BLaER1 treated with 17β-estradiol and CSF1 and Interleukin-3, amounts not matched to agents 10 nM and 100 nM (cell line): ENCODE data around the gene ARRB1.

Source experiments
- H3K27ac ChIP-seq, 11 experiments: shearing (Covaris generic); formaldehyde crosslinking; 2 replicates each; pipeline ENCODE4 v1.8.1; 2022
- H3K27me3 ChIP-seq, 11 experiments: shearing (Covaris generic); formaldehyde crosslinking; 2 replicates each; pipeline ENCODE4 v1.8.1; 2022
- H3K36me3 ChIP-seq, 11 experiments: shearing (Covaris generic); formaldehyde crosslinking; 2 replicates each; pipeline ENCODE4 v1.8.1; 2022
- H3K4me1 ChIP-seq, 10 experiments: shearing (Covaris generic); formaldehyde crosslinking; 2 replicates each; pipeline ENCODE4 v1.8.1; 2022
- H3K4me2 ChIP-seq, 11 experiments: shearing (Covaris generic); formaldehyde crosslinking; 2 replicates each; pipeline ENCODE4 v1.8.1; 2022
- H3K4me3 ChIP-seq, 10 experiments: shearing (Covaris generic); formaldehyde crosslinking; 2 replicates each; pipeline ENCODE4 v1.8.1; 2022
- H3K9ac ChIP-seq, 11 experiments: shearing (Covaris generic); formaldehyde crosslinking; 2 replicates each; pipeline ENCODE4 v1.8.1; 2022
- H3K9me3 ChIP-seq, 11 experiments: shearing (Covaris generic); formaldehyde crosslinking; replicated peaks in 1 of 11; 2 replicates each; pipeline ENCODE4 v1.8.1; 2022
- H4K20me1 ChIP-seq, 11 experiments: shearing (Covaris generic); formaldehyde crosslinking; 2 replicates each; pipeline ENCODE4 v1.8.1; 2022
- Cebpa-rat ChIP-seq, 11 experiments: shearing (Covaris generic); IDR thresholded peaks; 2 replicates each; pipeline ENCODE4 v1.8.1; 2022

ARRB1 gene

GRCh38 chr11:75328426-75329277 is 22.8 kb downstream of the ARRB1 start:
- Histone ChIP-seq H3K4me1 (peaks cover 81 to 98% (median 89%) of the 10 kb centered on the region in 10 experiments), H4K20me1 (peaks cover 23 to 100% (median 58%) of the 10 kb centered on the region in 11 experiments), H3K36me3 (peaks cover 8 to 59% (median 17%) of the 10 kb centered on the region in 11 experiments; a peak in 19 of 22 replicates), H3K27me3 (no peaks in the 10 kb centered on the region), H3K4me2 (peak overlapping the region; percentile 63 to 87 (median 80)), H3K9ac (peak overlapping the region; percentile 39 to 68 (median 52); a peak in 18 of 22 replicates), H3K9me3 (no peaks in the 10 kb centered on the region), H3K4me3 (peak overlapping the region in 1 of 10 experiments; percentile 29; a peak in 1 of 20 replicates), H3K27ac (peak overlapping the region in 10 of 11 experiments; percentile 47 to 75 (median 68); a peak in 19 of 22 replicates)
- TF ChIP-seq Cebpa-rat (IDR thresholded peaks at IDR 0.05), result no peak

- Histone ChIP-seq H3K36me3 (peaks cover 17 to 60% (median 36%) of the 10 kb centered on the region in 11 experiments; a peak in 21 of 22 replicates), H3K27me3 (no peaks in the 10 kb centered on the region), H3K9me3 (no peaks in the 10 kb centered on the region), H3K4me1 (peaks cover 68 to 92% (median 78%) of the 10 kb centered on the region in 10 experiments), H4K20me1 (peaks cover 35 to 100% (median 73%) of the 10 kb centered on the region in 11 experiments), H3K27ac (peak overlapping the region in 10 of 11 experiments; percentile 32 to 75 (median 58); a peak in 21 of 22 replicates), H3K4me2 (peak overlapping the region; percentile 17 to 74 (median 59); a peak in 21 of 22 replicates), H3K4me3 (no peak overlapping the region), H3K9ac (peak overlapping the region; percentile 6 to 66 (median 40); a peak in 16 of 22 replicates)
- TF ChIP-seq Cebpa-rat (IDR thresholded peaks at IDR 0.05), result no peak
These were observed 25.0 kb downstream of the ARRB1 start for GRCh38 chr11:75326439-75326810.

- Histone ChIP-seq H3K36me3 (peaks cover 17 to 63% (median 38%) of the 10 kb centered on the region in 11 experiments; a peak in 21 of 22 replicates), H3K9ac (peak overlapping the region; percentile 2 to 66 (median 40); a peak in 17 of 22 replicates), H4K20me1 (peaks cover 37 to 100% (median 77%) of the 10 kb centered on the region in 11 experiments), H3K4me1 (peaks cover 64 to 90% (median 76%) of the 10 kb centered on the region in 10 experiments), H3K27me3 (no peaks in the 10 kb centered on the region), H3K27ac (peak overlapping the region in 10 of 11 experiments; percentile 32 to 75 (median 58); a peak in 19 of 22 replicates), H3K4me3 (no peak overlapping the region), H3K9me3 (no peaks in the 10 kb centered on the region), H3K4me2 (peak overlapping the region; percentile 17 to 74 (median 59); a peak in 21 of 22 replicates)
- TF ChIP-seq Cebpa-rat (IDR thresholded peaks at IDR 0.05), result no peak
These were observed 25.6 kb downstream of the ARRB1 start for GRCh38 chr11:75325713-75326438.

GRCh38 chr11:75324740-75325139 is 26.7 kb downstream of the ARRB1 start:
- Histone ChIP-seq H4K20me1 (peaks cover 49 to 100% (median 89%) of the 10 kb centered on the region in 11 experiments), H3K4me3 (no peak overlapping the region), H3K4me1 (peaks cover 64 to 90% (median 76%) of the 10 kb centered on the region in 10 experiments), H3K27me3 (no peaks in the 10 kb centered on the region), H3K9me3 (no peaks in the 10 kb centered on the region), H3K36me3 (peaks cover 17 to 74% (median 38%) of the 10 kb centered on the region in 11 experiments; a peak in 21 of 22 replicates), H3K4me2 (no peak overlapping the region), H3K27ac (peak overlapping the region in 3 of 11 experiments; percentile 2 to 75 (median 58); a peak in 2 of 22 replicates), H3K9ac (peak overlapping the region in 3 of 11 experiments; percentile 12 to 21 (median 13); a peak in 1 of 22 replicates)
- no peak for TF ChIP-seq Cebpa-rat (IDR thresholded peaks at IDR 0.05)

GRCh38 chr11:75324189-75324588 is 27.3 kb downstream of the ARRB1 start:
- Histone ChIP-seq H3K36me3 (peaks cover 17 to 80% (median 38%) of the 10 kb centered on the region in 11 experiments; a peak in 21 of 22 replicates), H3K9ac (peak overlapping the region in 3 of 11 experiments; percentile 12 to 21 (median 13); a peak in 1 of 22 replicates), H3K27ac (peak overlapping the region in 4 of 11 experiments; percentile 13 to 32 (median 25); a peak in 6 of 22 replicates), H4K20me1 (peaks cover 53 to 100% (median 89%) of the 10 kb centered on the region in 11 experiments), H3K27me3 (no peaks in the 10 kb centered on the region), H3K4me2 (peak overlapping the region in 4 of 11 experiments; percentile 8 to 24 (median 15); a peak in 1 of 22 replicates), H3K4me1 (peaks cover 64 to 89% (median 75%) of the 10 kb centered on the region in 10 experiments), H3K4me3 (no peak overlapping the region), H3K9me3 (no peaks in the 10 kb centered on the region)
- TF ChIP-seq Cebpa-rat (IDR thresholded peaks at IDR 0.05), result no peak

GRCh38 chr11:75323609-75324008 is 27.9 kb downstream of the ARRB1 start:
- H3K9ac ChIP-seq, result peak overlapping the region in 1 of 11 experiments; percentile 19; a peak in 1 of 22 replicates
- H3K4me2 ChIP-seq, result peak overlapping the region in 4 of 11 experiments; percentile 8 to 24 (median 15); a peak in 4 of 22 replicates
- H3K27ac ChIP-seq, result peak overlapping the region in 1 of 11 experiments; percentile 23; a peak in 1 of 22 replicates
- no peak overlapping the region for H3K4me3 ChIP-seq
- peaks cover 53 to 100% (median 93%) of the 10 kb centered on the region in 11 experiments for H4K20me1 ChIP-seq
- H3K27me3 ChIP-seq, result no peaks in the 10 kb centered on the region
- H3K9me3 ChIP-seq, result no peaks in the 10 kb centered on the region
- no peak for TF ChIP-seq Cebpa-rat (IDR thresholded peaks at IDR 0.05)
- H3K4me1 ChIP-seq, result peaks cover 62 to 86% (median 72%) of the 10 kb centered on the region in 10 experiments
- H3K36me3 ChIP-seq, result peaks cover 17 to 86% (median 38%) of the 10 kb centered on the region in 11 experiments; a peak in 21 of 22 replicates

GRCh38 chr11:75320643-75321042 is 30.8 kb downstream of the ARRB1 start:
- no peaks in the 10 kb centered on the region for H3K9me3 ChIP-seq
- H3K27ac ChIP-seq, result peak overlapping the region in 3 of 11 experiments; percentile 2 to 38 (median 36); a peak in 4 of 22 replicates
- no peaks in the 10 kb centered on the region for H3K27me3 ChIP-seq
- peaks cover 17 to 86% (median 29%) of the 10 kb centered on the region in 11 experiments; a peak in 21 of 22 replicates for H3K36me3 ChIP-seq
- peak overlapping the region in 6 of 11 experiments; percentile 3 to 32 (median 8); a peak in 3 of 22 replicates for H3K9ac ChIP-seq
- peak overlapping the region in 10 of 11 experiments; percentile 0 to 79 (median 50); a peak in 17 of 22 replicates for H3K4me2 ChIP-seq
- no peak overlapping the region for H3K4me3 ChIP-seq
- H3K4me1 ChIP-seq, result peaks cover 41 to 67% (median 57%) of the 10 kb centered on the region in 10 experiments
- peaks cover 60 to 100% (median 96%) of the 10 kb centered on the region in 11 experiments for H4K20me1 ChIP-seq
- TF ChIP-seq Cebpa-rat (IDR thresholded peaks at IDR 0.05), result no peak
